Stimulated activated CD4-positive, alpha-beta T cell treated with anti-CD3 and anti-CD28 coated beads, Interleukin-2, amount 100 ng/mL, for 4 hours (primary cell): ENCODE data around the gene HTRA3.

Experiments used
- DNase-seq: peaks from one replicate; pipeline ENCODE4 v3.0.0-alpha.2; 2020; ENCODE audit warnings: low read depth

HTRA3 gene

GRCh38 chr4:8292478-8293107, 23.0 kb downstream of the HTRA3 start:
- no peak for DNase-seq

- no peak for DNase-seq
Observed at GRCh38 chr4:8293131-8293975, 23.8 kb downstream of the HTRA3 start.

DNA sequence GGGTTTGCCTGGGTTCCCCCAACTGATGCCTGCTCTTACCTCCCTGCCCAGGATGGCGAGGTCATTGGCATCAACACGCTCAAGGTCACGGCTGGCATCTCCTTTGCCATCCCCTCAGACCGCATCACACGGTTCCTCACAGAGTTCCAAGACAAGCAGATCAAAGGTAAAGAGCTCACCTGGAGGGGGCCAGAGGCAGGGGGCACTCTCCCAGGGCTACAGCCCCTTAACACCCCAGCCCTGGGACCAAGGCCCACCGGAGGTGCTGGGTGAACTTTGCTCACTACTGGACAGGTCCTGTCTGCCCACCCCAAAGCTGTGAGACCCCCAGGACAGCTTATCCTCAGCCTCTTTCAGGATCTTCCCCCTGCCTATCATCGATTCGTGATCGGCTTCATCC, 24.5 kb downstream of the HTRA3 start:
- no peak for DNase-seq

GRCh38 chr4:8294775-8295174, 25.2 kb downstream of the HTRA3 start:
- DNase-seq: no peak

DNA sequence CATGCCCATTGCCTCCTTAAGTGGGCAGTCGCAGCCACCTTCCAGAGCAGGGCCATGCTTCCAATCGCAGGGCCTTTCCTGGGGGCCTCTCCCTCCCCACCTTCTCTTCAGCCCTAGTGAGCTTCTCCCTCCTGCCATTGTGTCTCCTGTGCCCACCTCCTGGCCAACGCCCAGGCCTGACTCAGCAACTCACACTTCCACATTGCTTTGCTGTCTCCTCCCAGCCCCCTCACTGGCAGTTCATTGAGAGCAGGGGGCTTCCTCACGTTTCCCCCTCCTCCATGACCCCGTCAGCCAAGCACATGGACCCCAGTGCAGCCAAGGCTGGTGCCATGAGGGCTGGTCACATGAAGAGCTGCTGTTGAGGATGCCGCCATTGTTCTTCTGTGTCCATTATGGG, 25.9 kb downstream of the HTRA3 start:
- no peak for DNase-seq

DNA sequence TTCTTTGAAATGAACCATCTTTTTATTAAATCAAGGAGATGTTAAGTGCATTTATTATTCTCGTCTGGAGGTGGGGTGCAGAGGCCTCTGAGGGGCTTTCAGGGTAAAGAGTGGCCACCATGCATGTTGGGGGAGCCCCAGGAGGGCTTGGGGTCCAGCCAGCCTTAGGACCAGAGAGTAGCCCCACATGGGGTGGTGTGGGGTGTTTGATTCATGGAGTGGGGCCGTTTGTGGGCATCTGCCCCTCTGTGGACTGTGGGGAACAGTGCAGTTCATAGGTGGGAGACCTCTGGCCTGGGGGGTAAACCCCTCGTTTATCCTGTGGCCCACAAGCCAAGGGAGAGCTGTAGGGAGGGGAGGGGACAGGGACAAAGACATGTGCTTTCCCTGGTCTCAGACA, 26.9 kb downstream of the HTRA3 start:
- no peak for DNase-seq

DNA sequence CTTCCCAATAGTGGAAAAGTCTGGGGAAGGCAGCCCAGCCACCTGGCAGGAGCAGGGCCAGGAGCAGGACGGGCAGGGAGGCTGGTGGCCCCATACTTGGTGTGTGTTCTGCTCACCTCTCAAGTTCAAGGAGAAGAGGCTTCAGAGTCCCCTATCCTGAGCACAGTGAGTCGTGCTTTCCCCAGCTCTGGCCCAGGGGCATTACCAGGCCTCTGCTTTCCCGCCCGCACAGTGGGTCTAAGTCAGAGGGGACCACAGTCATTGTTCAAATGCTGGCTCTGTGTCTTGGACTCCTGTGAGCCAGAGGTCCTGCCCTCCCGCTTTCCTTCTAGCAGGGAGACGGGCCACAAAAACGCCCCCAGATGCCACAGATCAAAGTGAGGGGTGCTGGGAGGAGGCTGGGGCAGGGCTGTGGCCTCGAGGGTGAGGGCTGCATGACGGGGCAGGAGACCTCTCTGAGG, 27.6 kb downstream of the HTRA3 start:
- DNase-seq: no peak

- no peak for DNase-seq
Observed at GRCh38 chr4:8297691-8298485, 28.3 kb downstream of the HTRA3 start.

DNA sequence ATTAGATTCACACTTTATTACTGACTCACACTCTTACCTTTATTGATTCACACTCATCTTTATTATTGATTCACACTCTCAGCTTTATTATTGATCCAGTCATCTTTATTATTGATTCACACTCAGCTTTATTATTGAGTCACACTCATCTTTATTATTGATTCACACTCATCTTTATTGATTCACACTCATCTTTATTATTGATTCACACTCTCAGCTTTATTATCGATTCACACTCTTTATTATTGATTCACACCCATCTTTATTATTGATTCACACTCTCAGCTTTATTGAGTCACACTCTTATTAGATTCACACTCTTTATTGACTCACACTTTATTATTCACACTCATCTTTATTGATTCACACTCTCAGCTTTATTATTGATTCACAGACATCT, 31.3 kb downstream of the HTRA3 start:
- DNase-seq: no peak

DNA sequence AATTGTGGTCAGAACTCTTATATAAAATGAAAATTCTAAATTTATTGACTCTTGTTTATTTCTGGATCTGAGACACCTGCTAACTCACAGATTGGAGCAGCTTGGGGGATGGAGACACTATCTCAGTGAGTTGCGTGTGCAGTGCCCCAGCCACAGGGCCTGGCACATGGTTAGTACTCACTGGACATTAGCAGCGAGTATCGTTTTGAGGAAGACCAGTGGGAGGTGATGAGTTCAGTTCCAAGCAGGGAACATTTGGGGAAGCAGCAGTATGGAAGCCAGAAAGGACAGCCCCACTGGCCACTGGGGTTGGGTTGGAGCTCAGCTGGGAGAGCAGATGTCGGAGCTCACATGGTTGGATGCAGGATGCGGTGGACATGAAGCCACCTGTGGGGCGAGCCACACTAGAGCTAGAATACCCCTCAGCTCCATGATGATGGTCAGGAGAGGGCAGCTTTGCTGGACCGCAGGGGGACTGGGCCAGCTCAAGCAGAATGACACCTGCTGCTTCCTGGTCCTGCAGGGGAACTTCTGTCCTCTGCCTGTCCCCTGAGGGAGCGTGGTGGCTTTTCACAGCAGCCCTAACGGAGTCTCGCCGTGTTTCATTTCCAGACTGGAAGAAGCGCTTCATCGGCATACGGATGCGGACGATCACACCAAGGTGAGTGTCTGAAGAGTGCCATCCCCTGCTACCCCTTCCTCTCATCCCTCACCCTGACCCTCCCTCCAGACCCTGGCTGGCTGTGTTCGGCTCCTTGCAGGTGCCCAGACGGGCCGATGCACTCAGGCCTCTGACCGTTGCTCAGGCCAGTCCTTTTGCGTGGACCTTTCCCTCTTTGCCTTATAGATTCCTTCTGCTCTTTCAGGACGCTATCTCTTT, 32.5 kb downstream of the HTRA3 start:
- DNase-seq: no peak

- no peak for DNase-seq
Observed at GRCh38 chr4:8303081-8303480, 33.5 kb downstream of the HTRA3 start.

DNA sequence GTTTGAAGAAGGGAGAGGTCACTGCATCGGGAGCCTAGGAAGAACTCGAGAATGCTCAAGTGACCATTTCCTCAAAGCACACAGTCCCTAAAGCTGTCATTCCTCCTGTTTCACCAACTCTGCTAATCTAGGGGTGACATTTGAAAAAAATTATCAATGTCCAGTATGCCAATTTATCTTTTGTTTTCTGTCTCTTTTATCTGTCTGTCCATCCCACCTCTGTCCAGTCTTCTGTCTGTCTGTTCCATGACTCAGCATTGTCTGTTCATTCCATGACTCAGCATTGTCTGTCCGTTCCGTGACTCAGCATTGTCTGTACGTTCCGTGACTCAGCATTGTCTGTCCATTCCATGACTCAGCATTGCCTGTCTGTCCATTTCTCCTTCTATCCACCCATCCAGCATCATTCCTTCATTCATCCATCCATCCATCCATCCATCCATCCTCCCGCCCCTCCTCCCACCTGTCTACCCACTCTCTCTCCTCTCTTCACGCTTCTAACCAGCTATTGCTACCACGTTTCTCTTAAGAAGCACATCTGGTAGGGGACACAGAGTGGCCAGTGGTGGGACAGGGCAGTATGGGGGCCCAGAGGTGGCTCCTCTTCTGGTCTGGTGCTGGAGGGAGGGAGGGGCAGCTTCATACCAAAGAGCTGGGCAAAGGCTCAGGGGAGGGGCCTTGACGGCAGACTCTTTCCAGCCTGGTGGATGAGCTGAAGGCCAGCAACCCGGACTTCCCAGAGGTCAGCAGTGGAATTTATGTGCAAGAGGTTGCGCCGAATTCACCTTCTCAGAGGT, 34.1 kb downstream of the HTRA3 start:
- DNase-seq: no peak

DNA sequence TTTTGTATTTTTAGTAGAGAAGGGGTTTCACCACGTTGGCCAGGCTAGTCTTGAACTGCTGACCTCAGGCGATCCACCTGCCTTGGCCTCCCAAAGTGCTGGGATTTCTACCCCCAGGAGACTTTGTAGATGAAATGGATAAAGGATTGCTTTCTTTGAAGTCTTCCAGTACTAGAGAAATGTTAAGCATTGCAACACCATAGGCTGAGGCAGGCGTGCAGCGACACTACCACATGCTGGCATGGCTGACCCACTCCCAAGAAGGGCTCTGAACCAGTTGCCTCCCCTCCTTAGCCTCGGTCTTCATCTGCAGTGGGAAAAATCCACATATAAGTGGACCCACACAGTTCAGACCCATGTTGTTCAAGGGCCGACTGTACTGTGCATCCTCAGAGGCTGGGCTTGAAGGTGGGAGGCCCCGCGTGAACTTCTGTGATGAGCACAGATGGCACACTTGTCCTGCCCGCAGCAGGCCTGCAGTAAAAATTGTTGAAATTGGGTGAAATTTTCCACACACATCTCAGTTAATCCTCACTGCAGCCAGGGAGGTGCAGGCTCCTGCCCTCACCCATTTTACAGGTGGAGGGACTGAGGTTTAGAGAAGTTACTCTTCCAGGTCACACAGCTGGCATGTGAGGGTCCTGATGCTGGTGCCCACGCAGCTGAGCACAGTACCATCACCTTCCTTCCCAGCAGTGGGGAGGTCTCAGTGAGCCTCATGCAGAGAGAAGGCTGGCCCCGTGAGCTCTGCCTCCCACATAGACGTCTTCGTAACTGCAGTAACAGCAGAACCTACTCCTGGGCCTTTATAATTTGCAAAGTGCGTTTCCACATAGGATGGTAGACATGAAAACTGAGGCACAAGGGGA, 35.5 kb downstream of the HTRA3 start:
- DNase-seq: no peak

DNA sequence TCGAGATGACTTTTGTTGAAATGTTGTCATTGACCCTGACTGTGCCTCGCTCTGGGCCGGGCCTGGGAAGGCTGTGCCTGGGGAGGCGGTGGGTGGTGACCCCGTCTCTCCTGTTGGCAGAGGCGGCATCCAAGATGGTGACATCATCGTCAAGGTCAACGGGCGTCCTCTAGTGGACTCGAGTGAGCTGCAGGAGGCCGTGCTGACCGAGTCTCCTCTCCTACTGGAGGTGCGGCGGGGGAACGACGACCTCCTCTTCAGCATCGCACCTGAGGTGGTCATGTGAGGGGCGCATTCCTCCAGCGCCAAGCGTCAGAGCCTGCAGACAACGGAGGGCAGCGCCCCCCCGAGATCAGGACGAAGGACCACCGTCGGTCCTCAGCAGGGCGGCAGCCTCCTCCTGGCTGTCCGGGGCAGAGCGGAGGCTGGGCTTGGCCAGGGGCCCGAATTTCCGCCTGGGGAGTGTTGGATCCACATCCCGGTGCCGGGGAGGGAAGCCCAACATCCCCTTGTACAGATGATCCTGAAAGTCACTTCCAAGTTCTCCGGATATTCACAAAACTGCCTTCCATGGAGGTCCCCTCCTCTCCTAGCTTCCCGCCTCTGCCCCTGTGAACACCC, 36.4 kb downstream of the HTRA3 start:
- no peak for DNase-seq

DNA sequence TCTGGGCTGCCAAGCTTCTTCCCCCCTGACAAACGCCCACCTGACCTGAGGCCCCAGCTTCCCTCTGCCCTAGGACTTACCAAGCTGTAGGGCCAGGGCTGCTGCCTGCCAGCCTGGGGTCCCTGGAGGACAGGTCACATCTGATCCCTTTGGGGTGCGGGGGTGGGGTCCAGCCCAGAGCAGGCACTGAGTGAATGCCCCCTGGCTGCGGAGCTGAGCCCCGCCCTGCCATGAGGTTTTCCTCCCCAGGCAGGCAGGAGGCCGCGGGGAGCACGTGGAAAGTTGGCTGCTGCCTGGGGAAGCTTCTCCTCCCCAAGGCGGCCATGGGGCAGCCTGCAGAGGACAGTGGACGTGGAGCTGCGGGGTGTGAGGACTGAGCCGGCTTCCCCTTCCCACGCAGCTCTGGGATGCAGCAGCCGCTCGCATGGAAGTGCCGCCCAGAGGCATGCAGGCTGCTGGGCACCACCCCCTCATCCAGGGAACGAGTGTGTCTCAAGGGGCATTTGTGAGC, 37.0 kb downstream of the HTRA3 start:
- DNase-seq: no peak

DNA sequence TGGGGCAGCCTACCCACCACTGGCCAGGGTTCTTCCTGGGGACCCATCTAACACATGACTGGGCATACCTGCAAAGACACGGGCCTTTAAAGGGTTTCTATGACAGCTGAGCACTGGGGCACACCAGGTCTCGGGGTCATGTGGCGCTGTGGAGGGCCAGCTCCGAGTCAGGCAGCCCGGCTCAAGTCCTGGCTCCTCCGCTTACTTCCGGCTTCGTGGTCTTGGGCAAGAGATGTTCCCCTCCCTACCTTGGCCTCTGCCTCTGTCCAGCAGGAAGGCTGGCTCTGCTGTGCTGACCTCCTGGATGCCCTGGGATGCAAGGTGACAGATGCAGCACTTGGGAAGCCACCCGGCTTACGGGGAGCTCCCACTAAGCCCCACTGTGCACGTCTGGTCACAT, 37.6 kb downstream of the HTRA3 start:
- no peak for DNase-seq

DNA sequence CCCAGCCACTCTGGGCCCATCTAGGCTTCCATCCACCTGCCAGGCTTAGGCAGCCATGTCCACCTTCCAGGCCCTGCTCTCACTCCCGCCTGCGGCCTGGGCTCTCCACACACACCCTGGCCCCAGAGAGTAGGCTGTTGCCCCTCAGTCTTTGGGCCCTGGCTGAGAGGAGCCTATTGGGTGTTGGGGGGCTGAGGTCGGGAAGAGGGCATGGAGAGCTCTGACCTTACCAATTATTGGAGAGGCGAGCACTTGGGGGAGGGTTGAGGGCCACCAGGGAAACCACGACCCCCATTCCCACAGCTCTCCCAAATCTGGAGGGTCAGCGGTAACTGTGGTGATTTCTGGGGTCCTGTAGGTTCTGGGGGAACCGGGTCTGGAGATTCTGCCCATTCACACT, 38.2 kb downstream of the HTRA3 start:
- no peak for DNase-seq

GRCh38 chr4:8308144-8308543, 38.6 kb downstream of the HTRA3 start:
- DNase-seq: no peak
